HepG2 (cell line): ENCODE results near the gene CD300LF. TPM values are rescaled to one million over a fixed set of nuclear protein-coding genes. Genes with fewer than 3 reads are reported as not detected.

Experiments used
- ATAC-seq: fragments of 200-7000 bp; cut with Tn5 transposase; 3 replicates; pipeline ENCODE4 v1.9.1; 2020; ENCODE audit warnings: mild to moderate bottlenecking, moderate library complexity
- BruUV-seq: library from RNA; stranded (reverse); fragments of 400-500 nt; replicated peaks from 2 replicates; lab custom pipeline; 2021; lab: Mats Ljungman, UMichigan
- CTCF ChIA-PET: fragments of 300-600 bp; formaldehyde crosslinking; extraction: SDS; loops from one replicate; lab custom pipeline; 2021; ENCODE audit warnings: low total read pairs, inconsistent platforms, low intra/inter-chr PET ratio; lab: Yijun Ruan, JAX
- POLR2A ChIA-PET: fragments of 350-600 bp; sonication (Branson Sonifier 250); formaldehyde crosslinking; loops from one replicate; lab custom pipeline; 2020; ENCODE audit warnings: antibody characterized with exemption, inconsistent platforms; lab: Yijun Ruan, JAX
- DNase-seq: peaks from one replicate; pipeline ENCODE4 v3.0.0-alpha.2; 2015; ENCODE audit warnings: low spot score
- FAIRE-seq: peaks from 3 replicates; lab custom pipeline; 2011; peaks lifted over from hg19 to GRCh38; lab: Jason Lieb, UNC
- H2AFZ ChIP-seq: one replicate; pipeline ENCODE4 v1.6.1; 2011; ENCODE audit warnings: low read length, inconsistent platforms
- H3K27ac ChIP-seq: fragments of 300-600 bp; 3 replicates; pipeline ENCODE4 v1.8.0; 2011; ENCODE audit warnings: mixed run types, mild to moderate bottlenecking, mixed read lengths, low read length, inconsistent platforms; ENCODE audit not compliant: insufficient read depth; ENCODE audit errors: extremely low read length
- H3K27me3 ChIP-seq, 2 experiments: fragments of 200-600 bp in 1 of 2; 2 replicates in 1 of 2; 3 replicates in 1 of 2; pipeline versions ENCODE4 v1.6.0 to v1.8.0; 2011; ENCODE audit warnings: low read length in 2 of 2, mild to moderate bottlenecking in 2 of 2, moderate library complexity in 2 of 2, inconsistent platforms in 1 of 2; ENCODE audit not compliant: insufficient read depth in 2 of 2, control insufficient read depth in 1 of 2
- H3K36me3 ChIP-seq, 2 experiments: fragments of 200-600 bp in 1 of 2; replicated peaks in 1 of 2; 2 replicates in 1 of 2; 3 replicates in 1 of 2; pipeline versions ENCODE4 v1.5.1 to v1.8.0; 2011; ENCODE audit warnings: low read length in 2 of 2, inconsistent platforms in 1 of 2; ENCODE audit not compliant: insufficient read depth in 2 of 2, control insufficient read depth in 1 of 2
- H3K4me1 ChIP-seq: 2 replicates; pipeline ENCODE4 v1.5.1; 2012; ENCODE audit warnings: low read length, inconsistent platforms; ENCODE audit not compliant: insufficient read depth
- H3K4me2 ChIP-seq: 2 replicates; pipeline ENCODE4 v1.6.0; 2011; ENCODE audit warnings: low read depth, low read length, inconsistent platforms
- H3K4me3 ChIP-seq, 3 experiments: fragments of 200-600 bp in 1 of 3; sonication (generic), shearing (Covaris generic) in 1 of 3; replicated peaks in 1 of 3; 2 replicates each; pipeline ENCODE4 v1.5.1; 2011 to 2016; ENCODE audit warnings: low read length in 3 of 3, inconsistent platforms in 2 of 3, low read depth in 2 of 3, mild to moderate bottlenecking in 2 of 3, control low read depth in 1 of 3, mixed read lengths in 1 of 3; ENCODE audit not compliant: insufficient read depth in 1 of 3
- H3K79me2 ChIP-seq: one replicate; pipeline ENCODE4 v1.6.1; 2011; ENCODE audit warnings: low read length, inconsistent platforms; ENCODE audit not compliant: insufficient read depth
- H3K9ac ChIP-seq: 2 replicates; pipeline ENCODE4 v1.6.0; 2011; ENCODE audit warnings: mild to moderate bottlenecking, low read depth, low read length, inconsistent platforms; ENCODE audit not compliant: insufficient read depth
- H3K9me3 ChIP-seq: 2 replicates; pipeline ENCODE4 v1.5.1; 2012; ENCODE audit warnings: mild to moderate bottlenecking, low read length
- H4K20me1 ChIP-seq: 2 replicates; pipeline ENCODE4 v1.6.0; 2011; ENCODE audit warnings: inconsistent platforms, mild to moderate bottlenecking, low read length, moderate library complexity; ENCODE audit not compliant: insufficient read depth
- ATF7-NPFF ChIP-seq: sonication (generic); formaldehyde crosslinking; IDR thresholded peaks from 2 replicates; pipeline ENCODE4 v1.8.1; 2023; ENCODE audit warnings: mild to moderate bottlenecking, low read depth, missing genetic modification reagents, moderate library complexity
- GMEB2 ChIP-seq: IDR thresholded peaks from 2 replicates; pipeline ENCODE4 v1.6.1; 2016; ENCODE audit warnings: missing biosample characterization, missing genetic modification reagents, low read depth
- HBP1 ChIP-seq: IDR thresholded peaks from 2 replicates; pipeline ENCODE4 v1.6.1; 2016; ENCODE audit warnings: low read depth, control low read depth
- MAFG ChIP-seq: sonication (generic); formaldehyde crosslinking; IDR thresholded peaks from 2 replicates; pipeline ENCODE4 v1.5.1; 2020; ENCODE audit warnings: mild to moderate bottlenecking, missing genetic modification reagents
- NFYB ChIP-seq: sonication (generic); formaldehyde crosslinking; IDR thresholded peaks from 2 replicates; pipeline ENCODE4 v1.4.0; 2020; ENCODE audit warnings: missing genetic modification reagents
- NONO ChIP-seq, 2 experiments: fragments of 450-650 bp in 1 of 2; sonication (generic) in 1 of 2; formaldehyde crosslinking in 1 of 2; IDR thresholded peaks in 1 of 2; conservative IDR thresholded peaks in 1 of 2; 2 replicates each; pipeline versions ENCODE4 v1.6.1 to v1.8.0; 2017 to 2022; ENCODE audit warnings: mild to moderate bottlenecking in 1 of 2, missing genetic modification reagents in 1 of 2, moderate library complexity in 1 of 2
- SMAD1 ChIP-seq: sonication (generic); formaldehyde crosslinking; IDR thresholded peaks from 2 replicates; pipeline ENCODE4 v1.4.0; 2020; ENCODE audit warnings: missing genetic modification reagents, low read depth, mild to moderate bottlenecking, borderline replicate concordance
- TFDP2 ChIP-seq: sonication (generic); formaldehyde crosslinking; IDR thresholded peaks from 2 replicates; pipeline ENCODE4 v1.4.0; 2020; ENCODE audit warnings: missing genetic modification reagents
- ZNF234 ChIP-seq: sonication (generic); formaldehyde crosslinking; conservative IDR thresholded peaks from 2 replicates; pipeline ENCODE4 v1.5.1; 2020; ENCODE audit warnings: mild to moderate bottlenecking, missing genetic modification reagents
- ZNF446 ChIP-seq: sonication (generic); formaldehyde crosslinking; IDR thresholded peaks from 2 replicates; pipeline ENCODE4 v1.5.0; 2020; ENCODE audit warnings: mild to moderate bottlenecking, missing genetic modification reagents
- ZNF720 ChIP-seq: sonication (generic); formaldehyde crosslinking; IDR thresholded peaks from 2 replicates; pipeline ENCODE4 v1.4.0; 2020; ENCODE audit warnings: missing genetic modification reagents
- ZNF773 ChIP-seq: sonication (generic); formaldehyde crosslinking; IDR thresholded peaks from 2 replicates; pipeline ENCODE4 v1.4.0; 2020; ENCODE audit warnings: missing genetic modification reagents, borderline replicate concordance
- ZNF879 ChIP-seq: sonication (generic); formaldehyde crosslinking; IDR thresholded peaks from 2 replicates; pipeline ENCODE4 v1.8.1; 2023; ENCODE audit warnings: missing genetic modification reagents
- WGBS: methylation state at CpG from one replicate; pipeline ENCODE4 v1.1.6; 2017; ENCODE audit warnings: low lambda C conversion rate; 5-methylcytosine and 5-hydroxymethylcytosine counted together
- in situ Hi-C: cut with HindIII; loops from 2 replicates; pipeline ENCODE4 v1.10.0; 2017; ENCODE audit warnings: low pct_unique_long_range_greater_than_20kb; ENCODE audit not compliant: extremely low pct_ligation_motif_present
- intact Hi-C: fragments of 100-400 bp; cut with micrococcal nuclease; formaldehyde crosslinking; loops from one replicate; pipeline ENCODE4 v1.10.0; 2022; ENCODE audit not compliant: unreplicated experiment
- polyA plus RNA-seq, 8 experiments: library from polyadenylated mRNA; depleted of rRNA in 3 of 8; stranded (reverse) in 7 of 8; unstranded in 1 of 8; fragments of >200 nt; fragmentation: Illumina TruSeq in 4 of 8; extraction: Trizol in 4 of 8; gene quantifications; 2 replicates each; pipeline versions ENCODE4 v1.2.1 to v1.2.3, GENCODE V29; 2011 to 2016; ENCODE audit warnings: low read depth in 4 of 8, missing spikeins in 1 of 8, mixed read lengths in 1 of 8; ENCODE audit not compliant: insufficient read depth in 1 of 8
- total RNA-seq, 5 experiments: library from RNA; depleted of rRNA; stranded (reverse); fragments of >200 nt; fragmentation: Illumina TruSeq; extraction: Trizol; gene quantifications; 2 replicates each; pipeline ENCODE4 v1.2.3, GENCODE V29; 2016; ENCODE audit warnings: low read depth in 1 of 5

The CD300LF gene
- total and polyA plus RNA-seq, 2 of the 13 experiments (the other 11 are each of a cell fraction or from before 2014, with no cell fraction given): not detected

- H4K20me1 ChIP-seq: no peaks in the 10 kb centered on the region
- no peak overlapping the region for H3K27ac ChIP-seq
- in situ Hi-C loops (no loop called here), intact Hi-C loops (no loop called here)
- no peak for FAIRE-seq
- H3K36me3 ChIP-seq: no peaks in the 10 kb centered on the region
- ATAC-seq: no peak
- no peaks in the 10 kb centered on the region for H3K79me2 ChIP-seq
- TF ChIP-seq NFYB (CRISPR knock-in tag) (no peak), SMAD1 (CRISPR knock-in tag) (no peak), ZNF446 (CRISPR knock-in tag) (no peak), GMEB2 (CRISPR knock-in tag) (no peak), HBP1 (CRISPR knock-in tag) (no peak), ZNF234 (CRISPR knock-in tag) (no peak), ZNF879 (no peak), ZNF773 (CRISPR knock-in tag) (no peak), NONO (IDR thresholded peaks at IDR 0.05) (no peak), NONO (CRISPR knock-in tag; conservative IDR thresholded peaks at IDR 0.05) (no peak), TFDP2 (CRISPR knock-in tag) (no peak), ZNF720 (CRISPR knock-in tag) (no peak), ATF7-NPFF (CRISPR knock-in tag) (no peak), MAFG (no peak)
- no TSS peak for BruUV-seq
- CTCF ChIA-PET: no interaction called here
- H3K27me3 ChIP-seq: peaks cover 4 to 30% of the 10 kb centered on the region in 2 experiments; a peak in 4 of 5 replicates
- H3K4me2 ChIP-seq: no peak overlapping the region
- H3K9me3 ChIP-seq: no peaks in the 10 kb centered on the region
- POLR2A ChIA-PET: interaction anchor here (1.9 kb wide), 1 partner anchor 57 kb away, joined by 4 read pairs; the partner anchor contains the start of gene RAB37
- H3K4me1 ChIP-seq: peaks cover 12% of the 10 kb centered on the region; the same call in 1 of the 2 replicates
- H3K9ac ChIP-seq: no peak overlapping the region
- WGBS: 52% methylated on average over 2 of the region's 2 CpGs
- no peak overlapping the region for H2AFZ ChIP-seq
- no peak for DNase-seq
- no peak overlapping the region for H3K4me3 ChIP-seq
Observed at GRCh38 chr17:74679374-74679773, 33.3 kb downstream of the CD300LF start.
